ENCODE results near the gene TYRO3. TPM values are rescaled to one million over a fixed set of nuclear protein-coding genes. Genes with fewer than 3 reads are reported as not detected.
A peak's percentile ranks its signal among the peaks of the same experiment; 100 is the strongest.

Gene TYRO3
- total RNA-seq = 11.5 TPM

DNA sequence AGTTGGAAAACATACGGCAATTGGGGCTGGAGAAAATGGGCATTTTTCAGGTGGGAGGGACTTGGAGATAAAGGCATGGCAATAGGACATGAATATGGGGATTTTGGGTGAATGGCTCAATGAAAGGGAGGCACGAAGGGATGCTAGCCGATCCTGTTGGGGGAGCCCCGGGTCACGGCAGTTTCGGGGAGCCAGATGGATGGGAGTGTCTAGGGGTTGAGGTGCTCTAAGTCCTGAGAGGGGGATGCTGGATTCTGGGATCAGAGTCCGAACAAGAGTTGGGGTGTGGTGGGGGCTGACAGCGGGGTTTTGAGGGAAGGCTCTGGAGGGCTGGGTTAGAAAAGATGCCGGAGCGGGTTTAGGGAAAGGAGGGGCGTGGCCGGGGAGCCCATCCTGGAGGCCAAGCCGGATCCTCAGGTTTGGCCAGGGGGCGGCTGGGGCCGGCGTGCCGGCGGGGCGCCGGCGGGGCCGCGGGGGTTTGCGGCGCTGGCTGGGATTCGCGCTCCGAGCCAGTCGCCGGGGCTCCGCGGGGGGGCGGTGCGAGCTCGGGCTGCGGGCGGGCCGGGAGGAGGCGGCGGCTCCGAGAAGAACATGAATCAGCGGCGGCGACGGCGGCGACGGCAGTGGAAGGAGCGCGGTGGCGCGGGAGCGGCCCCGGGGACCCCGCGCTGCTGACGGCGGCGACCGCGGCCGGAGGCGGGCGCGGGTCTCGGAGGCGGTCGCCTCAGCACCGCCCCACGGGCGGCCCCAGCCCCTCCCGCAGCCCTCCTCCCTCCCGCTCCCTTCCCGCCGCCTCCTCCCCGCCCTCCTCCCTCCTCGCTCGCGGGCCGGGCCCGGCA lies at the start of gene TYRO3:
TSS of gene TYRO3 (plus strand) at position 813 of the 839 bp plus-strand sequence. CDS start 46 bp downstream, outside the sequence.
- H3K4me1 ChIP-seq (ENCODE audit: control insufficient read depth in 3 of 3, insufficient read depth in 3 of 3, low read length in 3 of 3) = peaks cover 16 to 20% (median 18%) of the 10 kb centered on the region in 3 donors
- no peak within 1 kb of the TSS for H3K27ac ChIP-seq (ENCODE audit: low read depth, low read length)
- H3K27me3 ChIP-seq (ENCODE audit: control insufficient read depth in 3 of 3, insufficient read depth in 3 of 3, low read length in 3 of 3) = peaks cover 0 to 22% (median 13%) of the 10 kb centered on the region in 3 donors
- H3K36me3 ChIP-seq (ENCODE audit: control insufficient read depth in 3 of 3, insufficient read depth in 3 of 3, low read length in 3 of 3) = no peaks in the 10 kb centered on the region
- peak within 1 kb of the TSS; percentile 23 to 66 (median 33) for H3K9ac ChIP-seq (ENCODE audit: low read depth in 1 of 3, low read length in 3 of 3)
- H3K4me3 ChIP-seq (ENCODE audit: low read length in 3 of 3) = peak within 1 kb of the TSS; percentile 61 to 67 (median 62)
- H3K9me3 ChIP-seq (ENCODE audit: control insufficient read depth in 3 of 3, low read length in 3 of 3) = no peaks in the 10 kb centered on the region

DNA sequence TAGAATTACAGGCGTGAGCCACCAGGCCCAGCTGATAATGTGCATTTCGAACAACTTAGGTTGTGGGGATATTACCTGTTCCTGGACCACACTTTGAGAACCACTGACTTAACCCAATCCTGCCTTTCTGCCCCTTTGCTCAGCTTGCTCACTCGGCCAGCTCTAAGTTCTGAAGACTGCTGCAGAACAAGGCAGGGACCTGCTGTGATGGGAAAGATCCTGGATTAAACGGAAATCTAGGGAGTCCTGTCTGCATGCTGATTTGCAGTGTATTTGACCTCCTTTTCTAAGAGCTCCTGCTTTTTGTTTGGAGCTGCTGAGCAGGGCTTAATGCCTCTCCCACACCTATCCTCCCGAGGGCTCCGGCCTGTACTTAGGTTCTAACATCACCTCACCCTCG lies 48.3 kb upstream of the TYRO3 start:
- Histone ChIP-seq H3K9ac (ENCODE audit: low read depth in 1 of 3, low read length in 3 of 3) (no peak overlapping the region), H3K4me3 (ENCODE audit: low read length in 3 of 3) (no peak overlapping the region), H3K27me3 (ENCODE audit: control insufficient read depth in 3 of 3, insufficient read depth in 3 of 3, low read length in 3 of 3) (peaks cover 29 to 33% (median 30%) of the 10 kb centered on the region in 3 donors), H3K9me3 (ENCODE audit: control insufficient read depth in 3 of 3, low read length in 3 of 3) (no peaks in the 10 kb centered on the region), H3K27ac (ENCODE audit: low read depth, low read length) (no peak overlapping the region), H3K36me3 (ENCODE audit: control insufficient read depth in 3 of 3, insufficient read depth in 3 of 3, low read length in 3 of 3) (no peaks in the 10 kb centered on the region), H3K4me1 (ENCODE audit: control insufficient read depth in 3 of 3, insufficient read depth in 3 of 3, low read length in 3 of 3) (peaks cover 15 to 21% (median 20%) of the 10 kb centered on the region in 3 donors)

DNA sequence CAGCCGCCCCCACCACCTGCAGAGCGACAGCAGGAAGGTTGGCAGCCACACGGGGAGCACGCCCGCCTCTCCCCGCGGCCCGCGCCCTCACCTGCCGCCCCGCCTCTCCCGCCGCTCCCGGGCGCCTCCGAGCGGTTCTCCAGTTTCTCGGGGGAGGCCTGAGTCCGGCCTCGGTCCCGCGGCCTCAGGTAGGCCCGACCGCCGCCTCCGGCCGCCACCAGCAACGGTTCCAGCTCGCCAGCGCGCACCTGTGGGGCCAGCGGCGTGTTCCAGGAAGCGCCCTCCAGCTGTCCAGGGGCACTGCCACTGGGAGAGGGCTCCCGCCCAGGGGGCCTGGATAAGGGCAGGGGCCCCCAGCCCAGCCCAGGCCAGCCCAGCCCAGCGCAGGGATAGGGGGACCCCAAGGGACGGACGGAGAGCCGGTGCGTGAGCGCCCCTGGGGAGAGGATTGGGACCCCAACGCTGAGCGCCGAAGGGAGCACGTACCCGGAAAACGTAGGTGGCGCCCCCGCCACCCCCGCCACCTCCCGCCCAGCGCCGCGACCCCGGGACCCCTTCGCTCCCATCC lies 47.6 kb upstream of the TYRO3 start:
- Histone ChIP-seq H3K27ac (ENCODE audit: low read depth, low read length) (no peak overlapping the region), H3K4me1 (ENCODE audit: control insufficient read depth in 3 of 3, insufficient read depth in 3 of 3, low read length in 3 of 3) (peaks cover 15 to 21% (median 20%) of the 10 kb centered on the region in 3 donors), H3K36me3 (ENCODE audit: control insufficient read depth in 3 of 3, insufficient read depth in 3 of 3, low read length in 3 of 3) (no peaks in the 10 kb centered on the region), H3K27me3 (ENCODE audit: control insufficient read depth in 3 of 3, insufficient read depth in 3 of 3, low read length in 3 of 3) (peaks cover 29 to 33% (median 30%) of the 10 kb centered on the region in 3 donors), H3K9ac (ENCODE audit: low read depth in 1 of 3, low read length in 3 of 3) (no peak overlapping the region), H3K4me3 (ENCODE audit: low read length in 3 of 3) (no peak overlapping the region), H3K9me3 (ENCODE audit: control insufficient read depth in 3 of 3, low read length in 3 of 3) (no peaks in the 10 kb centered on the region)

DNA sequence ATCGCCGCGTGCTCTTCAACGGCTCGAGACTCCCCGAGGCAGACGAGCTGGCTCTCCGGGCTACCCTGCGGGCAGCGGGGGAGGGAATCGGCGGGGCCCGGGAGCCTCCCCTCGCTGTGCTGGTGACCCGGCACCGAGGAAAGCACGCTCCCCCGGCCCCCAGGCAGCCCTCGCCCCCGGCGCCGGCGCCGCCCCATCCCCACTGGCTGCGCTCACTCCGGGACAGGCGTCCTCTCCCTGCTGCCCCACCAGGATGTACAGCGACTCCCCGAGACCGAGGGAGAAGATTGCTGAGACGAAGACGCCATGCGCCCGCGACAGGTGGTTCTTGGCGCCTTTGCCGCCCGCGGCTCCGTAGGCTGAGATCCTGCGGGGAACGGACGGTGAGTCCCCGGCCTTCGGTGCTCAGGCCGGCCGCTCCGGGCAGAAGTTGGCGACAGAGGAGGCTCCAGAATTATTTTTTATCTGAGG lies 47.1 kb upstream of the TYRO3 start:
- peaks cover 29 to 33% (median 30%) of the 10 kb centered on the region in 3 donors for H3K27me3 ChIP-seq (ENCODE audit: control insufficient read depth in 3 of 3, insufficient read depth in 3 of 3, low read length in 3 of 3)
- no peak overlapping the region for H3K27ac ChIP-seq (ENCODE audit: low read depth, low read length)
- peak overlapping the region in 2 of 3 donors; percentile 14 to 66 for H3K4me3 ChIP-seq (ENCODE audit: low read length in 3 of 3)
- peaks cover 15 to 21% (median 20%) of the 10 kb centered on the region in 3 donors for H3K4me1 ChIP-seq (ENCODE audit: control insufficient read depth in 3 of 3, insufficient read depth in 3 of 3, low read length in 3 of 3)
- H3K9ac ChIP-seq (ENCODE audit: low read depth in 1 of 3, low read length in 3 of 3) = no peak overlapping the region
- peaks cover 0 to 2% (median 0%) of the 10 kb centered on the region in 3 donors for H3K36me3 ChIP-seq (ENCODE audit: control insufficient read depth in 3 of 3, insufficient read depth in 3 of 3, low read length in 3 of 3)
- H3K9me3 ChIP-seq (ENCODE audit: control insufficient read depth in 3 of 3, low read length in 3 of 3) = no peaks in the 10 kb centered on the region

DNA sequence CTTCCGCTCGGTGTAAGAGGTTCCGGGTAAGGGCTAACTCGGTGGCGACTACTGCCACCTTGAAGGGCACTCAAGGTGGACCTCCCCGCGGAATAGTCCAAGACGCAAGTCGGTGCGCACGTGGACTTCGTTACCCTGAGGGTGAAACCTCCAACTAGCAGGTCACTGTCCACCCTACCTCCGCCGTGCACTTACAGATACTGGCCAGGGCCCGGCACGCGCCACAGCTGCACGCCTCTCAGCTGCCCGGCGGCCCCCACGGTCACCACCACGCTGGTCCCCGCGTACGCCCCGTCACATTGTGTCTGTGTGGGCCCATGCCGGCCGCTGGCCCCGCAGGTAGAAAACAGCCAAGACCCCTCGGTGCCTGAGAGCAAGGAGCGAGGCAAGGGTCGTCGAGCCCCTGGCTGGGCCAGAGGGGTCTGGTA lies 46.5 kb upstream of the TYRO3 start:
- no peak overlapping the region for H3K27ac ChIP-seq (ENCODE audit: low read depth, low read length)
- H3K27me3 ChIP-seq (ENCODE audit: control insufficient read depth in 3 of 3, insufficient read depth in 3 of 3, low read length in 3 of 3) = peaks cover 29 to 33% (median 30%) of the 10 kb centered on the region in 3 donors
- H3K9ac ChIP-seq (ENCODE audit: low read depth in 1 of 3, low read length in 3 of 3) = no peak overlapping the region
- peaks cover 2 to 7% (median 5%) of the 10 kb centered on the region in 3 donors for H3K36me3 ChIP-seq (ENCODE audit: control insufficient read depth in 3 of 3, insufficient read depth in 3 of 3, low read length in 3 of 3)
- H3K9me3 ChIP-seq (ENCODE audit: control insufficient read depth in 3 of 3, low read length in 3 of 3) = no peaks in the 10 kb centered on the region
- peaks cover 15 to 21% (median 20%) of the 10 kb centered on the region in 3 donors for H3K4me1 ChIP-seq (ENCODE audit: control insufficient read depth in 3 of 3, insufficient read depth in 3 of 3, low read length in 3 of 3)
- H3K4me3 ChIP-seq (ENCODE audit: low read length in 3 of 3) = peak overlapping the region; percentile 43 to 66 (median 51)

DNA sequence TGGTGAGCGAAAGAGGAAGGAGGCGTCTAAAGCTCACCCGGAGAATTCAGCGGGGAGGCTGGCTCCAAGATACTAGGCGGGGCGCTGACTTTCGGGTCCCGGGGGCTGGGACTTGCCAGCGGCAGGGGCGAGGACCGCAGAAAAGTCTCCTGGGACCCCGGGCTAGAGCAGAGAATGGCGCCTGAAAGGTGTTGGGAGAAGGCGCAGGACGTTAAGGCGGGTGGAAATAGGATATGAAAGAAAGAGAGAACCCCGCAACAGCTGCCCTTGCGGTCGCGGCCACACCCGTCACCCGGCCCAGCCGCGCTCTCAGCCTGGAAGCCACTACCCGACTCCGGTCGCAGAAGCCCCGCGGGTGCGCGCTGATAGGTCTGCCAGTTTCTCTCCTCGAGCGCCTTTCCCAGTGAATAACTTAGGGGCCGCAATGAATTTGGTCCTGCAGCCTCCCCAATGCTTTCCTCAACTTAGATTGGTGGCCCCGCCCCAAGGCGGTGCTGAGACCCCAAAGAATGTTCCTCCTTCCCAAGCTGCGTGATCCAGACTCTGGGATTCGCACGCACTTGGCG lies 46.0 kb upstream of the TYRO3 start:
- Histone ChIP-seq H3K4me1 (ENCODE audit: control insufficient read depth in 3 of 3, insufficient read depth in 3 of 3, low read length in 3 of 3) (peaks cover 15 to 21% (median 20%) of the 10 kb centered on the region in 3 donors), H3K9me3 (ENCODE audit: control insufficient read depth in 3 of 3, low read length in 3 of 3) (no peaks in the 10 kb centered on the region), H3K4me3 (ENCODE audit: low read length in 3 of 3) (peak overlapping the region; percentile 43 to 66 (median 51)), H3K36me3 (ENCODE audit: control insufficient read depth in 3 of 3, insufficient read depth in 3 of 3, low read length in 3 of 3) (peaks cover 7 to 12% (median 10%) of the 10 kb centered on the region in 3 donors), H3K27me3 (ENCODE audit: control insufficient read depth in 3 of 3, insufficient read depth in 3 of 3, low read length in 3 of 3) (peaks cover 29 to 33% (median 30%) of the 10 kb centered on the region in 3 donors), H3K27ac (ENCODE audit: low read depth, low read length) (no peak overlapping the region), H3K9ac (ENCODE audit: low read depth in 1 of 3, low read length in 3 of 3) (peak overlapping the region in 2 of 3 donors; percentile 12 to 45)

DNA sequence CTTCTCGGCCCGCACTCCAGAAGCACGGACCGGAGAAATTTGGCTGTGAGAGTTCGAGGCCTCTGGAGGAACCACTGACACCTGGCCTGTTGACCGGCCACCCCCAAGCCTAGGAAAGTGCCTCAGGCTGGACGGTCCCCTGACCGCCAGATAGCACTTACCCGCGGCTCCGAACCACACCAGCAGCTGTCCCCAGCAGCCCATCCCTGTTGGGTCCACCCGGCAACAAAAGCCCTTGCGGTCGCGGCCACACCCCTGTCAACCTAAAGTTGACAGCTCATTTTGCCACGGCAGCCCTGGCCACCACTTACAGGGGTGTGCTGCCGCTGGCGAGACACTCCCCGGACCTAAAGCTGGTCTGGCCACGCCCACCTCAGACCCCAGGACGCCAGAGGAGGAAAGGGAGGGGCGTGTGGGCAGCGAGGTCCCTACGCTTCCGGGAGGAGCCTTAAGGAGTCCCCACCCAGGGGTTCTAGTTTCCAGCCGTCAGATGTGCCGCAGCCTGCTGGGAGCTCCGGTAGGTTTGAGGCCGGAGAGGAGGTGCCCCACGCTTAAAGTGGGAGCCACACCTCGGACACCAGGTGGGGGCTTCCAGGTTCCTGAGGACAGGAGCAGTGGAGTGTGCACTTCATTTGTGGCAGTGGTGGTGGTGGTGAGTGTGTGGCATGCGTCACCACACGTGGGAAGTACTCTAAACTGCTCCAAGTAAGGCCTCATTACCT lies 45.3 kb upstream of the TYRO3 start, which contains the start of gene LTK:
TSS of gene LTK (minus strand) at position 322 of the 722 bp plus-strand sequence. CDS start at position 204, 118 bp downstream.
- H3K9me3 ChIP-seq (ENCODE audit: control insufficient read depth in 3 of 3, low read length in 3 of 3) = no peaks in the 10 kb centered on the region
- H3K4me3 ChIP-seq (ENCODE audit: low read length in 3 of 3) = peak within 1 kb of the TSS; percentile 43 to 66 (median 51)
- peak within 1 kb of the TSS; percentile 12 to 45 (median 25) for H3K9ac ChIP-seq (ENCODE audit: low read depth in 1 of 3, low read length in 3 of 3)
- peaks cover 10 to 14% (median 14%) of the 10 kb centered on the region in 3 donors for H3K36me3 ChIP-seq (ENCODE audit: control insufficient read depth in 3 of 3, insufficient read depth in 3 of 3, low read length in 3 of 3)
- H3K27ac ChIP-seq (ENCODE audit: low read depth, low read length) = no peak within 1 kb of the TSS
- peaks cover 15 to 21% (median 20%) of the 10 kb centered on the region in 3 donors for H3K4me1 ChIP-seq (ENCODE audit: control insufficient read depth in 3 of 3, insufficient read depth in 3 of 3, low read length in 3 of 3)
- peaks cover 29 to 33% (median 30%) of the 10 kb centered on the region in 3 donors for H3K27me3 ChIP-seq (ENCODE audit: control insufficient read depth in 3 of 3, insufficient read depth in 3 of 3, low read length in 3 of 3)

DNA sequence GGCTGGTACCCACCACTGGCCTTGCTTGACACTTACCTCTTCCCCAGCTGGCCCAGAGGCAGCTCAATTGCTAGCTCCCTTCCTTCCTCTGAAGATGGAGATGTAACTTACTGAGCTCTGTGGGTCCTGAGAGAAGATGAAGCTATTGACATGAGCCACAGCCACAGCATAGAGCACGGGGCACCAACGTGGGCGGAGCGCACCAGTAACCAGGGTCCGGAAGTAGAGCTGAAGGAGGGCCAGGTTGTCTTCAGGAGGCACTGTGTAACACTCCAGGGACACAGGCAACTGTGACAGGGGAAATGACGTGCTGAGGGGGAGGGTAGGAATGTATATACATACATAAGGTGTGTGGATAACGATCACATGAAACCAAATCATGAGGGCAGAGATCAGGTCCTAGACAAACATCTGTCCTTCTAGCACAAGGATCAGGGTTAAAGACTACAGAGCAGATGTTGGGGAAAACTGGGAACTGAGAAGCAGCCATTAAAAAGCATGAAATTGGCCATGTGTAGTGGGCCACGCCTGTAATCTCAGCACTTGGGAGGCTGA lies 41.0 kb upstream of the TYRO3 start:
- H3K27ac ChIP-seq (ENCODE audit: low read depth, low read length) = no peak overlapping the region

DNA sequence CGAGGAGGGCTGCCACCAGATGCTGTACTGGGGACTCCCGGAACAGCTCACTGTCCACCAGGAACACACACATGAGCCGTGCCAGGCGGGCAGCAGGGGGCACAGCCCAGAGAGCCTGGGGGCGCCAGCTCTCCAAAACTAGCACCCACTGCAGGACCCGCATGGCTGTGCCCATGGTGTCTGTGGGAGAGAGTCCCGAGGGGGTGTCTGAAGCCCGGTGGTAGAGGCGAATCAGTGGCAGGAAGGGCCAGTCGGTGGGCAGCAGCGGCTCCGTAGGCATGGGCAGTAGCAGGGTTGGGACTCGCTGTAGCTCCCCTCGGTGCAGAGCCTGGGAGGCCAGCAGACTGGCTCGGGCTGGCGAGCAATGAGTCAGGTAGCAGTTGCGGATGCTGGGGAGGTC lies 38.4 kb upstream of the TYRO3 start:
- H3K27ac ChIP-seq (ENCODE audit: low read depth, low read length) = no peak overlapping the region
- H3K9me3 ChIP-seq (ENCODE audit: control insufficient read depth in 3 of 3, low read length in 3 of 3) = no peaks in the 10 kb centered on the region
- H3K4me1 ChIP-seq (ENCODE audit: control insufficient read depth in 3 of 3, insufficient read depth in 3 of 3, low read length in 3 of 3) = no peaks in the 10 kb centered on the region
- H3K4me3 ChIP-seq (ENCODE audit: low read length in 3 of 3) = no peak overlapping the region
- H3K27me3 ChIP-seq (ENCODE audit: control insufficient read depth in 3 of 3, insufficient read depth in 3 of 3, low read length in 3 of 3) = no peaks in the 10 kb centered on the region
- H3K9ac ChIP-seq (ENCODE audit: low read depth in 1 of 3, low read length in 3 of 3) = no peak overlapping the region
- H3K36me3 ChIP-seq (ENCODE audit: control insufficient read depth in 3 of 3, insufficient read depth in 3 of 3, low read length in 3 of 3) = peaks cover 25 to 37% (median 31%) of the 10 kb centered on the region in 3 donors

More for the DNA sequence above, 41.0 kb upstream of the TYRO3 start:
- H3K4me1 ChIP-seq (ENCODE audit: control insufficient read depth in 3 of 3, insufficient read depth in 3 of 3, low read length in 3 of 3) = peaks cover 9 to 10% (median 10%) of the 10 kb centered on the region in 3 donors
- H3K9ac ChIP-seq (ENCODE audit: low read depth in 1 of 3, low read length in 3 of 3) = no peak overlapping the region
- H3K27me3 ChIP-seq (ENCODE audit: control insufficient read depth in 3 of 3, insufficient read depth in 3 of 3, low read length in 3 of 3) = peaks cover 15 to 16% (median 15%) of the 10 kb centered on the region in 3 donors
- H3K9me3 ChIP-seq (ENCODE audit: control insufficient read depth in 3 of 3, low read length in 3 of 3) = no peaks in the 10 kb centered on the region
- peaks cover 21 to 27% (median 24%) of the 10 kb centered on the region in 3 donors for H3K36me3 ChIP-seq (ENCODE audit: control insufficient read depth in 3 of 3, insufficient read depth in 3 of 3, low read length in 3 of 3)
- H3K4me3 ChIP-seq (ENCODE audit: low read length in 3 of 3) = no peak overlapping the region
